ENCODE results near the gene KDSR. TPM values are rescaled to one million over a fixed set of nuclear protein-coding genes. Genes with fewer than 3 reads are reported as not detected.

The KDSR gene
- total RNA-seq, 1 donor from 2014 or later = 35.7 TPM

DNA sequence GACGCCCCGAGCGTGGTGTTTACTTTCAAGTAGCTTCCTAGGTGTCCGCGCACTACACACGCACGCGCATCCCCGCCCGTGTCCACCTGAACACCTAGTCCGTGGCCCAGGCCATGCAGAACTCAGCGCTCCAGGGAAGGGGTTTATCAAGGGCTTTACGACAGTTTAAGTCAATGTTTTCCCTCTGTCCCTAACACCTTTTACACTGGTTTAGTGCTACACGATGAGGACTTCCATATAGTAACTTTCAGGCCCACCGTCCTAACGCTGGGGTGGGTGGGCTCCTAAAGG, 46.1 kb downstream of the KDSR start:
- H3K9me3 Mint-ChIP-seq = no peaks in the 10 kb centered on the region
- peak overlapping the region; percentile 81 for H3K4me3 Mint-ChIP-seq
- DNase-seq (ENCODE audit: low read depth, low spot score) = peak; percentile 18
- peak overlapping the region; percentile 97 for H3K27ac Mint-ChIP-seq (ENCODE audit: unreplicated experiment)
- H3K4me1 Mint-ChIP-seq = peaks cover 43% of the 10 kb centered on the region
- TF ChIP-seq, protein P1, sequence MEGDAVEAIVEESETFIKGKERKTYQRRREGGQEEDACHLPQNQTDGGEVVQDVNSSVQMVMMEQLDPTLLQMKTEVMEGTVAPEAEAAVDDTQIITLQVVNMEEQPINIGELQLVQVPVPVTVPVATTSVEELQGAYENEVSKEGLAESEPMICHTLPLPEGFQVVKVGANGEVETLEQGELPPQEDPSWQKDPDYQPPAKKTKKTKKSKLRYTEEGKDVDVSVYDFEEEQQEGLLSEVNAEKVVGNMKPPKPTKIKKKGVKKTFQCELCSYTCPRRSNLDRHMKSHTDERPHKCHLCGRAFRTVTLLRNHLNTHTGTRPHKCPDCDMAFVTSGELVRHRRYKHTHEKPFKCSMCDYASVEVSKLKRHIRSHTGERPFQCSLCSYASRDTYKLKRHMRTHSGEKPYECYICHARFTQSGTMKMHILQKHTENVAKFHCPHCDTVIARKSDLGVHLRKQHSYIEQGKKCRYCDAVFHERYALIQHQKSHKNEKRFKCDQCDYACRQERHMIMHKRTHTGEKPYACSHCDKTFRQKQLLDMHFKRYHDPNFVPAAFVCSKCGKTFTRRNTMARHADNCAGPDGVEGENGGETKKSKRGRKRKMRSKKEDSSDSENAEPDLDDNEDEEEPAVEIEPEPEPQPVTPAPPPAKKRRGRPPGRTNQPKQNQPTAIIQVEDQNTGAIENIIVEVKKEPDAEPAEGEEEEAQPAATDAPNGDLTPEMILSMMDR (conservative IDR thresholded peaks at IDR 0.05) = no peak
- peaks cover 3% of the 10 kb centered on the region for H3K36me3 Mint-ChIP-seq (ENCODE audit: low read depth)
- peaks cover 17% of the 10 kb centered on the region for H3K27me3 Mint-ChIP-seq (ENCODE audit: low read depth)

DNA sequence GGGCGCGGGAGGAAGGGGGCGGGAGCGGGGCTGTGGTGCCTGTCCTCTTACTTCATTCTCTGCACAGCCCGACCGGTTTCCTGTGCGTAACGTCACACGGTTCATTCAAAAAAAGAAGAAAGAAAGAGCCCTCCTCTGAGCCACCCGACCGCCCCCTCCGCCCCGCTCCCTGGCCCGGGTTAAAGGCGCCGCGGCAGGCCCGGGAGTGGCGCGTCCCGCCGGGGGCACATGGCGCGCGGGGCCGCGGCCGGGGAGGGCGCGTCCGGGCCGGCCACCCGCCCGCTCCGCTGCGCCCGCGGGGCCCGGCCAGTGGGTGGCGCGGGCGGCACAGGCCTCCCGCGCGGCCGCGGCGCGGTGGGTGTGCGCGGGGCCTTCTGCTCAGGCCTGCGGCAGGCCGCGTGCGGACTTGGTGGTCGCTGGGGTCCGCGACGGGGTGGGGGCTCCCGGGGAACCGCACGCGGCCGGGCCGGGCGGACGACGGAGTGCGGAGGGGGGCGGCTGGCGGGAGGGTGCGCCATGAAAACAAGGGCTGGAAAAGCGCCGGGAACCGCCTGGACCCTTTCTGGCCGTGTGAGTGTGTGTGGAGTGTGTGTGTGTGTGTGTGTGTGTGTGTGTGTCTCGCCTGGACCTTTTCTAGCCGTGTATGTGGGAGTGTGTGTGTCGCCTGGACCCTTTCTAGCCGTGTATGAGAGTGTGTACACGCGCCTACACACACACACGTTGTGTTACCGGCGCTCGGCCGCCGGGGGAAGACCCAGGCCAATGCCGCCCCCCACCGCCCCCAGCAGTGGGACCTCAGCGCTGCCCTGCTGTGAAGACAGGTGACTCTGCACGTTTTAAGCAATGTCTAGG, 46.7 kb downstream of the KDSR start:
- H3K27ac Mint-ChIP-seq (ENCODE audit: unreplicated experiment) = peak overlapping the region; percentile 97
- DNase-seq (ENCODE audit: low read depth, low spot score) = peak; percentile 55
- H3K9me3 Mint-ChIP-seq = no peaks in the 10 kb centered on the region
- peak overlapping the region; percentile 81 for H3K4me3 Mint-ChIP-seq
- H3K4me1 Mint-ChIP-seq = peaks cover 46% of the 10 kb centered on the region
- H3K36me3 Mint-ChIP-seq (ENCODE audit: low read depth) = peaks cover 3% of the 10 kb centered on the region
- TF ChIP-seq, protein P1 (conservative IDR thresholded peaks at IDR 0.05) = peak; percentile 19
- H3K27me3 Mint-ChIP-seq (ENCODE audit: low read depth) = peaks cover 17% of the 10 kb centered on the region

DNA sequence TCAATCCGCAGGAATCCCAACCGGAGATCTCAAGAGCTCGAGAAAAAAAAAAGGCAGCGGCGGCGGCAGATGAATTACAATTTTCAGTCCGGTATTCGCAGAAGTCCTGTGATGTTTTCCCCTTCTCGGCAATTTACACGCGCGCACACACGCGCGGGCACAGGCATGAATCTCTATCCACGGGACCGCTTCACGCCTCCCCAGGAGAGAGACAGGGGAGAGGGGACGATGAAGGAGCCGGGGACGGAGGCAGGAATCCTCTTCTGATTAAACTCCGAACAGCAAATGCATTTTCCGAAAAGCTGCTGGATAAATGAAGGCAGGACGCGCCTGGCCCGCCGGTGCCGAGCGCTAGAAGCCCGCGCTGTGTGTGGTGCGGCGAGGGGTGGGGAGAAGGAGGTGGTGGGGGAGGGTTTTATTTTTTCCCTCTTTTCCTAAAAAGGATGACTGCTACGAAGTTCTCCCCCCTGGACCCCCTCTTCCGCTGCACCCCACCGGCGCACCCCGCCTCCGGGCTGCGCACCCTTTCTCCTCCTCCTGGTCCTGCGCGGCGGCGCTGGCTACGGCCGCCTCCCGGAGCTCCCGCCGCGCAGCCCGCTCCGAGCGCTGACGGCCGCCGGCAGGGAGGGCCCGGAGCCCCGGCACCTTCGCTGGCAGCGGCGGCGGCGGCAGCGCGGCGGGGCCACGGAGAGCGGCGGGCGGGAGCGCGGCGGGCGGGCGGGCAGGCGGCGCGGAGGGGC, 47.5 kb downstream of the KDSR start, which contains the start of gene BCL2:
Gene BCL2, minus strand, starts transcription at position 387 of the 740 bp plus-strand sequence.
- Mint-ChIP-seq H3K27ac (ENCODE audit: unreplicated experiment) (peak within 1 kb of the TSS; percentile 97), H3K27me3 (ENCODE audit: low read depth) (peaks cover 17% of the 10 kb centered on the region), H3K9me3 (no peaks in the 10 kb centered on the region), H3K4me1 (peaks cover 52% of the 10 kb centered on the region), H3K36me3 (ENCODE audit: low read depth) (peaks cover 3% of the 10 kb centered on the region), H3K4me3 (peak within 1 kb of the TSS; percentile 93)
- TF ChIP-seq, protein P1 (conservative IDR thresholded peaks at IDR 0.05) = no peak
- peak; percentile 38 for DNase-seq (ENCODE audit: low read depth, low spot score)

DNA sequence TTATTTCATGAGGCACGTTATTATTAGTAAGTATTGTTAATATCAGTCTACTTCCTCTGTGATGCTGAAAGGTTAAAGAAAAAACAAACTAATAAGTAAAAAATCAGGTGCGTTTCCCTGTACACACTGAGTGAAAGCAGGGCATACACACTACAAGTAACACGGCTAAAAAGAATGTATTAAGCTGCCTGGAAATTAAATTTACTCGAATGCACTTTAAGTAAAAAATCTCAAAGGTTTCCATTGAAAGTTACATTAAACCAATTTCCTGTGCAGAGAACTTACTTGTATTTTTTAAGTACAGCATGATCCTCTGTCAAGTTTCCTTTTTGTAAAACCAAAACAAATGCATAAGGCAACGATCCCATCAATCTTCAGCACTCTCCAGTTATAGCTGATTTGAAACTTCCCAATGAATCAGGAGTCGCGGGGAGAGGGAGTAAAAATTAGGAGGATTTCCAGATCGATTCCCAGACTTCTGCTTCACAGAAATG, 48.1 kb downstream of the KDSR start:
- H3K27ac Mint-ChIP-seq (ENCODE audit: unreplicated experiment) = peak overlapping the region; percentile 95

More for the DNA sequence above, 48.1 kb downstream of the KDSR start:
- Mint-ChIP-seq H3K4me3 (peak overlapping the region; percentile 93), H3K36me3 (ENCODE audit: low read depth) (peaks cover 3% of the 10 kb centered on the region), H3K4me1 (peaks cover 52% of the 10 kb centered on the region), H3K9me3 (no peaks in the 10 kb centered on the region), H3K27me3 (ENCODE audit: low read depth) (peaks cover 17% of the 10 kb centered on the region)
- TF ChIP-seq, protein P1 (conservative IDR thresholded peaks at IDR 0.05) = no peak
- DNase-seq (ENCODE audit: low read depth, low spot score) = no peak
